SIG-M5 (cell line): ENCODE data around the gene ARHGEF17.
A peak's percentile ranks its signal among the peaks of the same experiment; 100 is the strongest.

Experiments
- DNase-seq: peaks from one replicate; lab custom pipeline; 2025; lab: John Stamatoyannopoulos, UW

ARHGEF17 gene

GRCh38 chr11:73356979-73357860 is 49.1 kb downstream of the ARHGEF17 start:
- no peak for DNase-seq

- no peak for DNase-seq
Measured at GRCh38 chr11:73358071-73358470, 50.0 kb downstream of the ARHGEF17 start.

- no peak for DNase-seq
Measured at GRCh38 chr11:73359341-73359740, 51.3 kb downstream of the ARHGEF17 start.

GRCh38 chr11:73359930-73360742 is 52.1 kb downstream of the ARHGEF17 start:
- no peak for DNase-seq

- DNase-seq: no peak
Measured at GRCh38 chr11:73360743-73361369, 52.8 kb downstream of the ARHGEF17 start.

- DNase-seq: no peak
Measured at GRCh38 chr11:73361953-73362776, 54.1 kb downstream of the ARHGEF17 start.

- no peak for DNase-seq
Measured at GRCh38 chr11:73363147-73363546, 55.1 kb downstream of the ARHGEF17 start.

- DNase-seq: no peak
Measured at GRCh38 chr11:73365352-73366264, 57.5 kb downstream of the ARHGEF17 start.

GRCh38 chr11:73366265-73366610 is 58.2 kb downstream of the ARHGEF17 start:
- DNase-seq: no peak

- DNase-seq: no peak
Measured at GRCh38 chr11:73366953-73367352, 58.9 kb downstream of the ARHGEF17 start.

GRCh38 chr11:73367482-73368024 is 59.5 kb downstream of the ARHGEF17 start:
- DNase-seq: no peak

- no peak for DNase-seq
Measured at GRCh38 chr11:73372375-73372993, 64.4 kb downstream of the ARHGEF17 start.

- DNase-seq: no peak
Measured at GRCh38 chr11:73374151-73374550, 66.1 kb downstream of the ARHGEF17 start.

GRCh38 chr11:73375830-73376159 is 67.7 kb downstream of the ARHGEF17 start:
- DNase-seq: no peak

GRCh38 chr11:73376160-73376802 is 68.2 kb downstream of the ARHGEF17 start, which contains the start of gene RELT:
Gene RELT, plus strand, starts transcription at chr11:73376399. Its CDS starts 12,738 bp downstream, at chr11:73389137.
- no peak for DNase-seq

GRCh38 chr11:73376803-73377629 is 68.9 kb downstream of the ARHGEF17 start:
- peak; percentile 8 for DNase-seq

GRCh38 chr11:73379189-73379880 is 71.3 kb downstream of the ARHGEF17 start:
- no peak for DNase-seq

- no peak for DNase-seq
Measured at GRCh38 chr11:73380331-73380730, 72.3 kb downstream of the ARHGEF17 start.
